GM19455 (cell line): ENCODE data around the gene B3GALT5.

Experiments used
- ATAC-seq: cut with Tn5 transposase; IDR thresholded peaks from one replicate; pipeline ENCODE4 v1.9.1; 2021; ENCODE audit not compliant: unreplicated experiment

Gene B3GALT5

GRCh38 chr21:39602793-39603192 is 9.9 kb upstream of the B3GALT5 start:
- ATAC-seq = no peak

GRCh38 chr21:39604951-39605350 is 7.8 kb upstream of the B3GALT5 start:
- no peak for ATAC-seq

GRCh38 chr21:39610703-39611102 is 2.0 kb upstream of the B3GALT5 start:
- no peak for ATAC-seq

GRCh38 chr21:39611551-39612190 is 1.1 kb upstream of the B3GALT5 start:
- ATAC-seq = no peak

- no peak for ATAC-seq
Observed at GRCh38 chr21:39613041-39613934, 548 bp downstream of the B3GALT5 start.

GRCh38 chr21:39616211-39616772 is 3.6 kb downstream of the B3GALT5 start:
- ATAC-seq = no peak

- ATAC-seq = no peak
Observed at GRCh38 chr21:39620856-39621255, 8.1 kb downstream of the B3GALT5 start.

- ATAC-seq = no peak
Observed at GRCh38 chr21:39625211-39625895, 12.6 kb downstream of the B3GALT5 start.

GRCh38 chr21:39628385-39628784 is 15.6 kb downstream of the B3GALT5 start:
- no peak for ATAC-seq

- ATAC-seq = no peak
Observed at GRCh38 chr21:39630191-39630591, 17.5 kb downstream of the B3GALT5 start.

GRCh38 chr21:39630827-39631226 is 18.1 kb downstream of the B3GALT5 start:
- no peak for ATAC-seq

- no peak for ATAC-seq
Observed at GRCh38 chr21:39631842-39632562, 19.3 kb downstream of the B3GALT5 start.

- no peak for ATAC-seq
Observed at GRCh38 chr21:39632796-39633442, 20.2 kb downstream of the B3GALT5 start.

- no peak for ATAC-seq
Observed at GRCh38 chr21:39633770-39634181, 21.0 kb downstream of the B3GALT5 start.

- ATAC-seq = no peak
Observed at GRCh38 chr21:39634507-39634906, 21.8 kb downstream of the B3GALT5 start.

- ATAC-seq = no peak
Observed at GRCh38 chr21:39637197-39637970, 24.6 kb downstream of the B3GALT5 start.

GRCh38 chr21:39637971-39638240 is 25.2 kb downstream of the B3GALT5 start:
- ATAC-seq = no peak

GRCh38 chr21:39638281-39638680 is 25.5 kb downstream of the B3GALT5 start:
- ATAC-seq = no peak

- no peak for ATAC-seq
Observed at GRCh38 chr21:39640754-39641153, 28.0 kb downstream of the B3GALT5 start.
